Activated CD8-positive, alpha-beta memory T cell treated with anti-CD3 and anti-CD28 coated beads for 36 hours (primary cell): ENCODE data around the gene DAP. TPM values are rescaled to one million over a fixed set of nuclear protein-coding genes. Genes with fewer than 3 reads are reported as not detected.
"Not testable (repeated sequence)": the region's sequence is repeated elsewhere in the genome, so short reads cannot be mapped to it uniquely, and the experiment has no call there.

Source experiments
- CTCF ChIA-PET: fragments of 350-600 bp; sonication (Branson Sonifier 250); formaldehyde crosslinking; loops from one replicate; lab custom pipeline; 2021; ENCODE audit warnings: antibody characterized with exemption; lab: Charles Lee
- POLR2A ChIA-PET: fragments of 350-600 bp; sonication (Branson Sonifier 250); formaldehyde crosslinking; loops from one replicate; lab custom pipeline; 2021; ENCODE audit warnings: antibody characterized with exemption; lab: Charles Lee
- total RNA-seq, 2 experiments: library from RNA; stranded (reverse); gene quantifications; one replicate each; pipeline ENCODE4 v1.2.3, GENCODE V29; 2021

Gene DAP
- total RNA-seq, 2 experiments from 2014 or later, result 55.8 to 58.7 TPM

- CTCF ChIA-PET, result interaction anchor here (0.6 kb wide), 1 partner anchor 176 kb away, joined by 4 read pairs; no protein-coding TSS in a partner anchor
- POLR2A ChIA-PET, result no interaction called here
These were observed 24.2 kb downstream of the DAP start for GRCh38 chr5:10736808-10737207.

DNA sequence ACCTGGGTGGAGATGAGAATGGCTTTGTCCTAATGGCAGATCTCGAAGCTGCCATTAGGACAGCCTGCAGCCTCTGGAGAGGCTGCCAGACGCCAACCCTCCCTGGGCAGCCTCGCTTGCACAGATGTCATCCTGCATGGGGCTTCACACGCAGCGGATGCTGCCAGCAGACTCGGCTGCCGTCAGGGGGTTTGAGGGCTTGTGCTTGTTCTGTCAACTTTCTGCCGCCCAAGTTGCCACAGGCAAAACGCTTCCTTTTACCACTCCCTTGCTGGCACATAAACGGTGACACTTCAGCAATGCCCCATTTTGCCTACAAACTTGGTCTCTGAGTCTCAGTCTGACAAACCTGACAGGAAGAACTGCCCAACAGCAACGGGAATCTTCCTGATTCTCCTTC, 24.7 kb downstream of the DAP start:
- CTCF ChIA-PET, result interaction anchor here (0.6 kb wide), 1 partner anchor 175 kb away, joined by 4 read pairs; no protein-coding TSS in a partner anchor
- POLR2A ChIA-PET, result no interaction called here

GRCh38 chr5:10735569-10736276, 25.3 kb downstream of the DAP start:
- ChIA-PET CTCF (no interaction called here), POLR2A (no interaction called here)

DNA sequence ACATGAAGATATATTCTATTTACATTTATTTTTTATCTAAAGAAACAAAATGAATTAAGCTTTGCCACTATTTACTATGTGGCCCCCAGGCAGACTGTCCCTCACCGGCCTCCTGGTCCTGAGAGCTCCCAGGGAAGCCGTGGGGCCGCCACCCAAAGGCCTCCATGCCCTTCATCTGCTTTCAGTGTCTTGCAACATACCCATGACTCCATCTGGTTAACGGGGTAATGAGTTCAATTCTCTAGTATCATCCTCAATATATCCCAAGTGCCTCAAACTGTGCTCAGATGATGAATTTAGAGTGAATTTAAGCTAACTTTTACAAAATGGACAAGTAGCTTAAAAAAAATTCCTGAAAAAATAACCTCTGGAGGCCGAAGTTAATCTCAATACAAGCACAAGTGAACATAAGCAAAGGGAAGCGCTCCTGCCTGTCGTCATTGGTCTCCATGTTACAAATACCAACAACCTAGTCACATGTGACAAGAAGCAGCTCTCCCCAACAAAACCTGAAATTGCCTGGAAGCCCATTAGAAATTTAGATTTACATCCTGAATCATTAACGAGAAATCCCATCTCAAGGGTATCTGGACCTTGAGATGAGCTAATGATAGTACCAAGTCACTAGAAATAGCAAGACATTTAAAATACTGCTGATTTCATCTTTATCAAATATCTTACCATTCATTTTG, 26.1 kb downstream of the DAP start:
- ChIA-PET POLR2A (no interaction called here), CTCF (no interaction called here)

DNA sequence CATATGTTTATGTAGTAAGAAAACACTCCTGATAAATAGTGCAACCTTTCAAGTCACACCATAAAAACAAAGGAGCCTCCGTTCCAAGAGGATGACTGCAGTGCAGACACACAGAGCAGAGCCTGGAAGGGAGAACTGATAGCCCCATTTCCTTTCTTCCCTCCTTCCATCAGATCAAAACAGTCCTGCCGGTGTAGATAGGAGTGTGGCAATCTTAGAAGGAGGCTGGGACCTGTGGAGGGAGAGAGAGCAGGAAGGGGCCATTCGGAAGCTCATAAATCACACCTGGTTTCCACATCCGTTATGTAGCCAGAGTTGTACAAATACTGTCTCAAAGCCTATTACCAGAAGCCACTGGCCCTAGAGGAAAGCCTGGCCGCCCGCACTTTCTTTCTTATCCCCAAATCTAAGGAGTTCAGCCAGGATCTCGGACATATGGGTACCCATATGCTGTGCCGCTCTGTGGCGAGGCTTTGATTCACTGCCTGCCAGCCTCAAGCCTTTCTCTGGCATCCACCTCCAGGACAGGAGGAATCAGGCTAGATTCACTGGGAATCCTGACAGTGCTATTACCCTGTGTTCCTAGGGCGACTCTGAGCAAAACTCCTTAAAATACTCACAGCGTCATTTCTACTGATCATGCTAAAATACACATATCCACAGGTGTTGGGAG, 26.9 kb downstream of the DAP start:
- POLR2A ChIA-PET, result no interaction called here
- CTCF ChIA-PET, result no interaction called here

GRCh38 chr5:10733426-10733825, 27.6 kb downstream of the DAP start:
- CTCF ChIA-PET, result no interaction called here
- POLR2A ChIA-PET, result no interaction called here

GRCh38 chr5:10731913-10732312, 29.1 kb downstream of the DAP start:
- POLR2A ChIA-PET, result no interaction called here
- CTCF ChIA-PET, result no interaction called here

DNA sequence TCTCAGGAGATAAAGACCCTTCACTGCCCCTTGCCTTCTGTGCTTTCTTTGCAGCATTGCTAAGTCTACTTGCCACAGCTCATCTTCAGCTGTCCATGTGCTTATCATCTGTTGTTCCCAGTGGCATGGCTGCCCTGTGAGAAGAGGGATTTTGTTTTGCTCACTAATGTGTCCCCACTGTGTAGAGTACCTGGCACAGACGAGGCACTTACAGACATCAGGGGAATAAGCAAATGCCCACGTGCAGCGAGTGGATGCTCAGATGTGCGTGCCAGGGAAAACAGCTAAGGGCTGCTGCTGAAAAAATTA, 31.0 kb downstream of the DAP start:
- ChIA-PET POLR2A (no interaction called here), CTCF (no interaction called here)

GRCh38 chr5:10729320-10730042, 31.6 kb downstream of the DAP start:
- POLR2A ChIA-PET, result no interaction called here
- CTCF ChIA-PET, result no interaction called here

GRCh38 chr5:10728679-10729078, 32.4 kb downstream of the DAP start:
- ChIA-PET CTCF (no interaction called here), POLR2A (no interaction called here)

GRCh38 chr5:10727861-10728260, 33.2 kb downstream of the DAP start:
- POLR2A ChIA-PET, result no interaction called here
- CTCF ChIA-PET, result no interaction called here

DNA sequence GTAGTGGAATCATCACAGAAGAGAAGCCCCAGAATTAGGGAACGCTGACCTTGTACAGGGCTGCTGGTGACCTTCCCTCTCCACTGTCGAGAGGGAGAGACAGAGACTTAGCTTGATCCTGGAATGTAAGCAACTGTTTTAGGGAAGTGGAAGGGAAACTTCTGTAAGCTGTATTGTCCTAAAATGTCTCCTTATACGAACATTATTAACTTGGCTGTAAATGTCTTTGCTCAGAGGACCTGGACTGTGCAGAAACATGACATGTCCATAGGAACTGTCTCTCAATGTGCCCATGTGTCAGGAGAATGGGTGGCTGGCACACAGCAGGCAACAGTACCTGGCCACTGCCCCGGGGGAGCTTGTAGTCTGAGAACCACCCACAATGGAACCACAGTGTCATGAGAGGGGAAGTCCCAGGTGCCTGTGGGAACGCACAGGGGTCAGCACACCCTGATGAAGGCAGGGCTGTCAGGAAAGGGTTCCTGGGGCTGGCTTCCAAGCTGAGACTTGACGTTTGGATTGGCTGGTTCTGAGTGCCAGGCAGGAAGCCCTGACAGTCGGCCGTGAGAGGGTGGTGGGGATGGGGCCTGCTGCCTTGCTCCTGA, 34.0 kb downstream of the DAP start:
- POLR2A ChIA-PET, result no interaction called here
- CTCF ChIA-PET, result no interaction called here

DNA sequence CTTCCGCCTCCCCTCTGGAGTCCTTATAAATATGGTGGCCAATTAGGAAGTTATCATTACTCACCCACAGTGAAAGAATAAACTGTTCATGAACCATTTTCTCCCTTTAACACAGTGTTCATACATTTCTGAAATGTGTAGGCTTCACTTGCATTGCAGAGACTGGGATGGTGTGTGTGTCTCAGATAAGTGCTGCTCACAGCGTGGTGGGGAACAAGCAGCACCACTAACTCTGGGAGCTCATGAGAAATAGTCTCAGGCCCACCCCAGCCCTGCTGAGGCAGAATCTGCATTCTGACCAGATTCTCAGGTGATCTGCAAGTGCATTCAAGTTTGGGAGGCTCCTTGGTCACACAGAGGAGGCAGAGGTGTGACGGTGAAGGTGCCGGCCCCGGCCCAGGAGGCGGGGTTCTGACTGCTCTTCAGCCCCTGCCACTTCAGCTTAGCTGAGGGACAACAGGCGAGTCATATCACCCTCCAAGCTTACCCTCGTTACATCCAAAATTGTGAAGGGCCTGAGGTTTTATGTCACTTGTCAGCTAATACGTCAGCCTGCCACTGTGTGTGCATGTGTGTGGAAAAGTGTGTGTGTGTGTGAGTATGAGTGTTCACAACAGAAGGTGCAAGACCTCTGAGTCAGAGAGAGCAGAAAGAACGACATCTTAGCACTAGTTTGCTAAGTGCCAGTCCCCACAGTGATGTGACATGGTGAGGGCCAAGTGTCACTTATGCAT, 34.7 kb downstream of the DAP start:
- ChIA-PET CTCF (no interaction called here), POLR2A (no interaction called here)

- ChIA-PET CTCF (interaction anchor here (0.9 kb wide), 1 partner anchor 25 kb away, joined by 3 read pairs; no protein-coding TSS in a partner anchor), POLR2A (no interaction called here)
These were observed 35.4 kb downstream of the DAP start for GRCh38 chr5:10725636-10726035.

DNA sequence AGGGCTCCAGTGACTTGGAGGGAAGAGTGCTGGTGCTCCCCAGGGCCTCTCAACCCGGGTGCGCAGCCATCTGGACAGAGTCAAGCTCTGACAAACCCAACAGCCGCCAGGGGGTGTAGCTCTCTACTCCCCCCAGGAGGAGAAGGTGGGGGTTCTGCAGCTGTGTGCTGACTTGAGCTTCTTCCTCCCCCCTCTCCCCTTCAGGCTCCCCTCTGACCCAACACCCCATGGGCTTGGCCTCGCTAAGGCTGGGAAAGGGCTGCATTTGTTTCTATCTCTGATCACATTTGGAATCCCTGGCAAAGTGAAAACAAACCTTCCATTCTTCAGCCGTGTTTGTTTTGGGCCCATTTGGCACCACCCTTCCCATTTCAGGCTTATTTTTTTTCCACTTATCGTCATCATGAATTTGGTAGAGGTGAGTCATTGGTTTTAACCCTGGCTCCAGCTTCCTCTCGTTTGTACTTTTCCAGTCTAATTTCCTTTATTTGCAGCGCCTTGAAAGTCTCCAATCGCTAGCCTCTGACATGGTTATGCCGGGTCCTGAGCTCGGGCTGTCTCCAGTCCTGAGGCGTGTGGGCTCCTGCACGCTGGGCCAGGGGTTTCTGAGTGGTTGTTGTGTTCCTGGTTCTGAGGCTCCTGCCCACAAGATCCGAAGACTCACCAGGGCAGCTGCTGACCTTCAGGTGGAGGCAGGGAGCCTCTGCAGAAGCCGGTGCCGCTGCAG, 36.1 kb downstream of the DAP start:
- ChIA-PET CTCF (interaction anchor here (0.9 kb wide), 1 partner anchor 24 kb away, joined by 3 read pairs; no protein-coding TSS in a partner anchor), POLR2A (no interaction called here)

- ChIA-PET CTCF (no interaction called here), POLR2A (no interaction called here)
These were observed 37.5 kb downstream of the DAP start for GRCh38 chr5:10723514-10723913.

DNA sequence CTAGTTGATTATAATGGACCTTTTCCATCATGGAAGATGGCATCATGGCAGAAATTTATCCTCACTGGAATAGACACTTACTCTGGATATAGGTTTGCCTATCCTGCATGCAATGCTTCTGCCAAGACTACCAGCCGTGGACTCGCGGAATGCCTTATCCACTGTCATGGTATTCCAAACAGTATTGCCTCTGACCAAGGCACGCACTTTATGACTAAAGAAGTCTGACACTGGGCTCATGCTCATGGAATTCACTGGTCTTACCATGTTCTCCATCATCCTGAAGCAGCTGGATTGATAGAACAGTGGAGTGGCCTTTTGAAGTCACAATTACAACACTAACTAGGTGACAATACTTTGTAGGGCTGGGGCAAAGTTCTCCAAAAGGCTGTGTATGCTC, 40.3 kb downstream of the DAP start:
- CTCF ChIA-PET, POLR2A ChIA-PET: not testable (repeated sequence)

GRCh38 chr5:10719965-10720364, 41.1 kb downstream of the DAP start:
- ChIA-PET POLR2A (no interaction called here), CTCF (no interaction called here)
